NB4 (cell line): Measurements from ENCODE around the gene CHRNG.

Experiments
- CTCF ChIP-seq: IDR thresholded peaks from one replicate; pipeline ENCODE4 v1.5.1; 2012; ENCODE audit warnings: low read depth, low read length
- MAX ChIP-seq: IDR thresholded peaks from 2 replicates; pipeline ENCODE4 v1.6.1; 2011; ENCODE audit warnings: low read depth, low read length
- MYC ChIP-seq: IDR thresholded peaks from 2 replicates; pipeline ENCODE4 v1.6.1; 2011; ENCODE audit warnings: low read depth, low read length
- POLR2A ChIP-seq: IDR thresholded peaks from 2 replicates; pipeline ENCODE4 v1.6.1; 2011; ENCODE audit warnings: mild to moderate bottlenecking; ENCODE audit not compliant: insufficient read length; ENCODE audit errors: extremely low read depth

DNA sequence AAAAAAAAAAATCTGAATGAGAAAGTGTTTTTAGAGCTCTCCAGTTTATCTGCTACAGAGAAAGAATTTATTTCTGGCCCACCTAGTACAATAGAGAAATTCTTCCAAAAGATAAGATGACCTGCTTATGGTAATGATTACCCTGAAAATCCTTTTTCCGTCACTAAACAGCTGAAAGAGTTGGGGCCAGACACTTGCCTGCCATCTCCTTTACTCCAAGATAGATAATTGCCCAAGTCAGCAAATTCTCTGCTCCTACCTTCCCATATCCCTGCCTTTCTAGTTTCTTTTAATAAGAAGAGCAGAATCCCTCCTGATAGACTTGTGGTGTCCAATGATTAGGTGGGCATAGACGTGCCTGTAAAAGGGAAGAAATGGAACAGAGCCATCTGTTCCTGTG is 39.1 kb downstream of the CHRNG start:
- TF ChIP-seq CTCF (no peak), MYC (no peak), POLR2A (no peak), MAX (no peak)
